Activated naive CD4-positive, alpha-beta T cell treated with anti-CD3 and anti-CD28 coated beads, Interleukin-2, amount 50 U/mL, for 24 hours (primary cell): ENCODE results near the gene HEATR5A.

Source experiments
- H3K27ac Mint-ChIP-seq: one replicate; pipeline ENCODE4 v1.8.0; 2021; ENCODE audit warnings: mild to moderate bottlenecking, mixed read lengths
- H3K27me3 Mint-ChIP-seq: one replicate; pipeline ENCODE4 v1.8.0; 2021; ENCODE audit warnings: mixed read lengths
- H3K36me3 Mint-ChIP-seq: one replicate; pipeline ENCODE4 v1.8.0; 2021; ENCODE audit warnings: mixed read lengths
- H3K4me1 Mint-ChIP-seq: one replicate; pipeline ENCODE4 v1.8.0; 2021; ENCODE audit warnings: mixed read lengths
- H3K4me3 Mint-ChIP-seq: one replicate; pipeline ENCODE4 v1.8.0; 2021; ENCODE audit warnings: mild to moderate bottlenecking, mixed read lengths
- H3K9me3 Mint-ChIP-seq: one replicate; pipeline ENCODE4 v1.8.0; 2021; ENCODE audit warnings: mixed read lengths

The HEATR5A gene

DNA sequence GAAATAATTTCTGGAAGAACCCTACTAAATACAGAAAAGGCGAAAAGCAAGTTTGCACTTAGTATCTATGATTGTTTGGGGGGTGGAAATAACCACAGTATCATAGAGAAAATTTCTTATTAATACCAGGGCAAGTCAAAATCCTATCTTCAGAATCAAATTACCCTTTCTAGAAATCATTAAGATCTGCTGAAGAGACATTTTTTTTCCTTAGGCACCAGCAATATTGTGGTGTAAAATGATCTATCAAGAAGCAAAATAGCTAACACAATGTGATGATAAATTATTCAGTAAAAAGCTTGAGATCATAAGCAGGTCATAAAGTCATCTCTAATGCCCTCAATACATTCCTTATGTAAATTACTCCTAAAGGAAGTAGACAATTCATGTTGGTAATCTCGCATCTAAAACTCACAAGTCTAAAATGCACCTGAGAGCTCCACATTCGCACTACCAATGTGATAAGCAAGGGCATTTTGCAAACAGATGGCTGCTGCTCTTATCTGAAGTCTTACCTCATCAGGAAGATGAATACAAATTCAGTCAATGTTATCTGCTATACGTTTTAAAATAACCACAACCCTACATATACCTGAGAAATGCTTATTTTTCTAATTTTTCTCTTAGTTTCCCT is 14.6 kb downstream of the HEATR5A start:
- H3K27ac Mint-ChIP-seq = no peak overlapping the region
- H3K27me3 Mint-ChIP-seq = no peaks in the 10 kb centered on the region
- peaks cover 9% of the 10 kb centered on the region for H3K4me1 Mint-ChIP-seq
- no peak overlapping the region for H3K4me3 Mint-ChIP-seq
- no peaks in the 10 kb centered on the region for H3K9me3 Mint-ChIP-seq
- peaks cover 3% of the 10 kb centered on the region for H3K36me3 Mint-ChIP-seq

- no peaks in the 10 kb centered on the region for H3K9me3 Mint-ChIP-seq
- H3K4me1 Mint-ChIP-seq = peaks cover 6% of the 10 kb centered on the region
- H3K4me3 Mint-ChIP-seq = no peak overlapping the region
- no peak overlapping the region for H3K27ac Mint-ChIP-seq
- no peaks in the 10 kb centered on the region for H3K27me3 Mint-ChIP-seq
- peaks cover 4% of the 10 kb centered on the region for H3K36me3 Mint-ChIP-seq
These were observed 15.2 kb downstream of the HEATR5A start for GRCh38 chr14:31405106-31405505.

DNA sequence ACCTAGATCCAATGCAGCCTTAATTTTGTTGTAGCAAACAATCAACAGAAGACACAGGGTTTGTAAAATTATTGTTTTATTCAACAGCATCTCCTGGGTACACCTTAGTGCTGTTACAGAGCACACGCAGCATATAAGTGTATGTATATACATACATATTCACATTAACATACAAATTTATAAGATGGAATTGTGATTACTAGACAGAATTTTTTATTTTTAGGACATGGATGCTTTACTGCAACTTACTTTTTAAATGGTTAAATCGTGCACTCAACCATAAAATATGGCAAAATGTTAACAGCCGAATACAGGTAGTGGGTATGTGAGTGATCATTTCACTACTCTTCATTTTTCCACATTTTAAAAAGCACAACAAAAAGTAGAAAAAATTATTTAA is 16.6 kb downstream of the HEATR5A start:
- H3K36me3 Mint-ChIP-seq = peaks cover 8% of the 10 kb centered on the region
- no peak overlapping the region for H3K27ac Mint-ChIP-seq
- H3K4me1 Mint-ChIP-seq = peaks cover 7% of the 10 kb centered on the region
- no peaks in the 10 kb centered on the region for H3K27me3 Mint-ChIP-seq
- no peaks in the 10 kb centered on the region for H3K9me3 Mint-ChIP-seq
- H3K4me3 Mint-ChIP-seq = no peak overlapping the region

DNA sequence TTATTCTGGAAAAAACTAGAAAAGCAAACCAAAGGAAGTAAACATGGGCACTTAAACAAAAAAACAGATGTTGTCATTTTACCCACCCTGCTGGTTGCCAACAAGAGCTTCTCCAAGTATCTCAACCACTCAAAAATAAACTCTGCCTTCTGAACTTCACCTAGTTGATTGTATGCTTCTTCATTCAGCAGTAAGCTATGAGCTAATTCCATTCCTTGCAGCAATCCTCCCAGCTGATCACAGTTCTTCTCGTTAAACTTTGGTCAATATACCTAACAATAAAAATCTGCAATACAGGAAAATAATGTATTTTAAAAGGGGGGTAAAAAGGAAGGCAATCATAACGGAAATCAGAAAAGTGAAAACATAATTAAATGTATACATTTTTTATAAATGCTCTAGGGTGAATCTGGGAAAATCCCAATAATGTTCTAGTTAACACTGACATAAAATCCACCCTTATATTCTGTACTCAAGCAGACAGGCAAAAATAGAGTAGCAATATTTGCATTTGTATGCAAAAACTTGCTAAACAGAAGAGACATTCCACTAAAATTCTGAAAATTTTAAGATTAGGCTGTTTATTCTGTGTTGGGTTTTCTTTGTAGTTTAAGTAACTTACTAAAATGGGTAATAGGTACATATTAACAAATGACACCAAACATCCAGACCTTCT is 17.4 kb downstream of the HEATR5A start:
- H3K27me3 Mint-ChIP-seq = no peaks in the 10 kb centered on the region
- no peak overlapping the region for H3K4me3 Mint-ChIP-seq
- H3K27ac Mint-ChIP-seq = no peak overlapping the region
- H3K4me1 Mint-ChIP-seq = peaks cover 3% of the 10 kb centered on the region
- no peaks in the 10 kb centered on the region for H3K9me3 Mint-ChIP-seq
- peaks cover 11% of the 10 kb centered on the region for H3K36me3 Mint-ChIP-seq

DNA sequence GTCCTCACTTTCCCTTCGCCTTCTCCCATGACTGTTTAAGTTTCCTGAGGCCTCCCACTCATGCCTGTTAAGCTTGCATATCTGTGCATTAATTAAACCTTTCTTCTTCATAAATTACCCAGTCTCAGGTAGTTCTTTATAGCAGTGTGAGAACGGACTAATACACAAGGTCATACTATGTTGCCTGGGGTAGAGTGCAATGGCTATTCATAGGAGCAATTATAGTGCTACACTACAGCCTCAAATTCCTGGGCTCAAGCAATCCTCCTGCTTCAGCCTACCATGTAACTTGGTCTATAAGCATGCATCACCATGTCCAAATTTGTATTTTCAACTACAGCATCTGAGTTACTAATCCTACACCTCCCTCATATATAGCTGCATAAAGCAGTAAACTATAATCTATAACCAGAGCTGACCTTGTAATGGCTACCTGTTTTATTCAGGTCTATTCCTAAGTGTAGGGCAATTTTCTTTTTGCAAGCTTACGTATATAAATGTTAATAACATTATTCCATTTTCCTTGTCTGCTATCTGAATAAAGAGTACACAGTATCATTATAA is 18.9 kb downstream of the HEATR5A start:
- Mint-ChIP-seq H3K27ac (no peak overlapping the region), H3K9me3 (no peaks in the 10 kb centered on the region), H3K36me3 (peaks cover 14% of the 10 kb centered on the region), H3K27me3 (no peaks in the 10 kb centered on the region), H3K4me3 (no peak overlapping the region), H3K4me1 (peaks cover 3% of the 10 kb centered on the region)

- Mint-ChIP-seq H3K9me3 (no peaks in the 10 kb centered on the region), H3K4me3 (no peak overlapping the region), H3K36me3 (peaks cover 14% of the 10 kb centered on the region), H3K27ac (no peak overlapping the region), H3K27me3 (no peaks in the 10 kb centered on the region), H3K4me1 (peaks cover 3% of the 10 kb centered on the region)
These were observed 20.2 kb downstream of the HEATR5A start for GRCh38 chr14:31400031-31400638.

DNA sequence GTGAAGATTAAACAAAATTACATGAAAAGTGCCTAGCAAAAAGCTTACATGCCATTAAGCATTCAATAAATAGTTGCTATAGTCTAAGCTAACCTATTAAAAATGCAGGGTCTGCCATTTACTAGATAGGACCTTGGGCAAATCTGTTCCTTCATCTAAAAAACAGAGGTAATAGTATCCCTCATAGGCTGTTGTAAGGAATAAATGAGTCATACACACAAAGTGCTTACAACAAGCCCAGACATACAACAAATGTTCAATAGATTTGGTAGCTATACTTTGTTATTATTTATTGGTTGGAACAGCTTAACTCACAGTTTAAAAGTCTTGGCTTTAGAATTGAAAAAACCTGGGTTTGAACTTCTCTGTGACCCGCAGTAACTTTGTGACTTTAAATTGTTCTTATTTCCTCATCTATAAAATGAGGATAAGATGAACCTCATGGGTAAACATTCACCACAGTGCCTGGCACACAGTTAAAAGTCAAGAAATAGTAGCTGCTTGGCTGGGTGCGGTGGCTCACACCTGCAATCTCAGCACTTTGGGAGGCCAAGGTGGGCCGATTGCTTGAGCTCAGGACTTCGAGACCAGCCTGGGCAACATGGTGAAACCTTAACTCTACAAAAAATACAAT is 24.7 kb downstream of the HEATR5A start:
- Mint-ChIP-seq H3K9me3 (no peaks in the 10 kb centered on the region), H3K4me1 (peaks cover 14% of the 10 kb centered on the region), H3K36me3 (peaks cover 18% of the 10 kb centered on the region), H3K4me3 (no peak overlapping the region), H3K27ac (no peak overlapping the region), H3K27me3 (no peaks in the 10 kb centered on the region)

DNA sequence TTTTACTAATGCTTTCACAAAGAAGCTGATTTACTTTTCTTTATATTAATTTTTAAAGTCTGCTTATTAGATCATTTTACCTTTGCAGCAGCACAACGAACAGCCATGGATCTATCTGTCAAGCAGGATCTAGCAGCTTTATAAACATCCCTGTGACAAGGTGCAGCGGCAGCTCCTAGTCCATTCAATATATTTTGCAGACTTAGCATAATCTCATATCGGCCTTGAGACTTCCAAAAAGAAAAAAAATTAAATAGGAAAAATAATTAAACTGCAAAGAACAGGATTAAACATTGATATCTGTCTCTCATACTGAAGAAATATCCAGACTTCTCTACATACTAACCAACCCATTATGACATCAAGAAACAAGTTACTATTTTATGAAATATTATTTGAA is 25.2 kb downstream of the HEATR5A start:
- no peaks in the 10 kb centered on the region for H3K27me3 Mint-ChIP-seq
- H3K9me3 Mint-ChIP-seq = no peaks in the 10 kb centered on the region
- H3K4me1 Mint-ChIP-seq = peaks cover 14% of the 10 kb centered on the region
- H3K27ac Mint-ChIP-seq = no peak overlapping the region
- no peak overlapping the region for H3K4me3 Mint-ChIP-seq
- peaks cover 17% of the 10 kb centered on the region for H3K36me3 Mint-ChIP-seq

- H3K4me3 Mint-ChIP-seq = no peak overlapping the region
- H3K9me3 Mint-ChIP-seq = no peaks in the 10 kb centered on the region
- H3K4me1 Mint-ChIP-seq = peaks cover 26% of the 10 kb centered on the region
- no peaks in the 10 kb centered on the region for H3K27me3 Mint-ChIP-seq
- H3K36me3 Mint-ChIP-seq = peaks cover 8% of the 10 kb centered on the region
- H3K27ac Mint-ChIP-seq = no peak overlapping the region
These were observed 28.3 kb downstream of the HEATR5A start for GRCh38 chr14:31391977-31392503.

- Mint-ChIP-seq H3K4me1 (peaks cover 26% of the 10 kb centered on the region), H3K9me3 (no peaks in the 10 kb centered on the region), H3K27me3 (no peaks in the 10 kb centered on the region), H3K36me3 (peaks cover 8% of the 10 kb centered on the region), H3K4me3 (no peak overlapping the region), H3K27ac (no peak overlapping the region)
These were observed 28.9 kb downstream of the HEATR5A start for GRCh38 chr14:31391473-31391872.

GRCh38 chr14:31389946-31390345 is 30.4 kb downstream of the HEATR5A start:
- peaks cover 26% of the 10 kb centered on the region for H3K4me1 Mint-ChIP-seq
- no peaks in the 10 kb centered on the region for H3K27me3 Mint-ChIP-seq
- H3K9me3 Mint-ChIP-seq = no peaks in the 10 kb centered on the region
- H3K4me3 Mint-ChIP-seq = no peak overlapping the region
- H3K36me3 Mint-ChIP-seq = peaks cover 8% of the 10 kb centered on the region
- H3K27ac Mint-ChIP-seq = peak overlapping the region; percentile 1

DNA sequence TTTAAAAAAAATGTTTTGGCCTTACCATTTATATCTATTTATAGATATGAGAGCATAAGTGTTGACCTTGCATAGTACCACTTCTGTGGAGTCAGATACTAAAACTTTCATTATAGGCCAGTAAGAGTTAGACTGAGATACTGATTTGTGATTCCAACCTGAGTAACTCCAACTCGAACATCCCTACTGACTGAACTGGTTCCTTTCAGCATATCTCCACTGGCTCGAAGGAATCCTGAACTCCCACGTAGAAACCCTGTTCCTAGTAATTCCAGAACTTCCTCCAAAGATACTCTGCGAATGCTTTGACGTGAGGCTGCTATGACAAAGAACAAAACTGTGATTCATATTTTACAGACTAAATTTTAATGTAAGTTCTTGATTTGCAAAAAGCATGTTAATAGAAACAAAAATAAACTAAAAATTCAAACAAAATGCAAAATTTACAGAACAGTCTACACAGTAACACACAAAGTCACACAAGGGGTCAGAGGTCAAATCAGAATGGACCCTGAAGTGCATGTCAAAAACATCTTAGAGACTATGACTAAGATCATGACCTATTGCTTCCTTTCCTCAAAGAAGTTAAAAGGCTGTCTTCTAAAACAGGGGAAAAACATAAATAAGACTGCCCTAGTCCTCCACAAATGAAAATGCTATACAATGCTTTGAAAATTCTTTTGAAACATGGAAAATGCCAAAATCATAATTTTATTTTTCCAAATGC is 31.5 kb downstream of the HEATR5A start:
- no peak overlapping the region for H3K27ac Mint-ChIP-seq
- H3K4me3 Mint-ChIP-seq = no peak overlapping the region
- H3K9me3 Mint-ChIP-seq = no peaks in the 10 kb centered on the region
- peaks cover 26% of the 10 kb centered on the region for H3K4me1 Mint-ChIP-seq
- H3K27me3 Mint-ChIP-seq = no peaks in the 10 kb centered on the region
- peaks cover 6% of the 10 kb centered on the region for H3K36me3 Mint-ChIP-seq

DNA sequence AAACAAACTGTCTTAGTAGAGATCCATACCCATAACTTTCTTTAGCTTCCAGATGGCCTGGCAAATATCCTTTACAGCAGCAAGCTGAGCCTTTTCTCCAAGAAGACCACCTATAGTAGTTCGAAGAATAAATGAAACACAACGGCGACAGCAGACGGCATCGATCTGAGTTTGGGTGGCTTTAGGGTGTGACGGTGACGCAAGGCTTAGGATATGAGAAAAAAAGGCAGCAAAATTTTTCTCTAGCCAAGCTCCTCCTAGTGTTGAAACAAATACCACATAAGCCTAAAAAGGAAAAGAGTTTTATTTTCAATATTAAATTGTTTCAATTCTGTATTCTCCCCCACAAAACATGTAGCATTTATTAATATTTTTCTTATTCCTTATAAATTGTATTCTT is 33.3 kb downstream of the HEATR5A start:
- Mint-ChIP-seq H3K27ac (no peak overlapping the region), H3K27me3 (no peaks in the 10 kb centered on the region), H3K4me3 (no peak overlapping the region), H3K36me3 (peaks cover 7% of the 10 kb centered on the region), H3K9me3 (no peaks in the 10 kb centered on the region), H3K4me1 (peaks cover 19% of the 10 kb centered on the region)

- Mint-ChIP-seq H3K4me1 (peaks cover 16% of the 10 kb centered on the region), H3K27me3 (no peaks in the 10 kb centered on the region), H3K27ac (no peak overlapping the region), H3K36me3 (peaks cover 7% of the 10 kb centered on the region), H3K4me3 (no peak overlapping the region), H3K9me3 (no peaks in the 10 kb centered on the region)
These were observed 34.1 kb downstream of the HEATR5A start for GRCh38 chr14:31386271-31386670.

GRCh38 chr14:31382221-31382620 is 38.1 kb downstream of the HEATR5A start:
- Mint-ChIP-seq H3K27me3 (no peaks in the 10 kb centered on the region), H3K27ac (no peak overlapping the region), H3K36me3 (peaks cover 6% of the 10 kb centered on the region), H3K4me3 (no peak overlapping the region), H3K4me1 (peaks cover 6% of the 10 kb centered on the region), H3K9me3 (no peaks in the 10 kb centered on the region)
